ENCODE data around the gene COQ8B.

DNA sequence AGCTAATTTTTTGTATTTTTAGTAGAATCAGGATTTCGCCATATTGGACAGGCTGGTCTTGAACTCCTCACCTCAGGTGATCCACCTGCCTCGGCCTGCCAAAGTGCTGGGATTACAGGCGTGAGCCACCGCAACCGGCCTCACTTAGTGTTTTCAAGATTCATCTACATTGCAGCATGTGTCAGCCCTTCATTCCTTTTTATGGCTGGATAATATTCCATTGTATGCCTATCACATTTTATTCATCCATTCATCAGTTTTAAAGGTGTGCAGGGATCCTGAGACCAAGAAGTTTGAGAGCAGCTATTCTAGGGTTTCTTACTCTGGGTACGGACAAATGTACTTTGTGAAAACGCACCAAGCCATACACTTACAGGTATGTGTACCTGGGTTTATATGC is 9.1 kb downstream of the COQ8B start:
- TF ChIP-seq POLR2A (IDR thresholded peaks at IDR 0.05), result no peak
- TF ChIP-seq, protein P1, sequence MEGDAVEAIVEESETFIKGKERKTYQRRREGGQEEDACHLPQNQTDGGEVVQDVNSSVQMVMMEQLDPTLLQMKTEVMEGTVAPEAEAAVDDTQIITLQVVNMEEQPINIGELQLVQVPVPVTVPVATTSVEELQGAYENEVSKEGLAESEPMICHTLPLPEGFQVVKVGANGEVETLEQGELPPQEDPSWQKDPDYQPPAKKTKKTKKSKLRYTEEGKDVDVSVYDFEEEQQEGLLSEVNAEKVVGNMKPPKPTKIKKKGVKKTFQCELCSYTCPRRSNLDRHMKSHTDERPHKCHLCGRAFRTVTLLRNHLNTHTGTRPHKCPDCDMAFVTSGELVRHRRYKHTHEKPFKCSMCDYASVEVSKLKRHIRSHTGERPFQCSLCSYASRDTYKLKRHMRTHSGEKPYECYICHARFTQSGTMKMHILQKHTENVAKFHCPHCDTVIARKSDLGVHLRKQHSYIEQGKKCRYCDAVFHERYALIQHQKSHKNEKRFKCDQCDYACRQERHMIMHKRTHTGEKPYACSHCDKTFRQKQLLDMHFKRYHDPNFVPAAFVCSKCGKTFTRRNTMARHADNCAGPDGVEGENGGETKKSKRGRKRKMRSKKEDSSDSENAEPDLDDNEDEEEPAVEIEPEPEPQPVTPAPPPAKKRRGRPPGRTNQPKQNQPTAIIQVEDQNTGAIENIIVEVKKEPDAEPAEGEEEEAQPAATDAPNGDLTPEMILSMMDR (IDR thresholded peaks at IDR 0.05), result no peak

Measured in heart left ventricle (tissue), 13 donors.